Measurements from ENCODE around the gene OPN1SW. TPM values are rescaled to one million over a fixed set of nuclear protein-coding genes. Genes with fewer than 3 reads are reported as not detected.

OPN1SW gene
- total RNA-seq, 1 donor from 2014 or later, result not detected

DNA sequence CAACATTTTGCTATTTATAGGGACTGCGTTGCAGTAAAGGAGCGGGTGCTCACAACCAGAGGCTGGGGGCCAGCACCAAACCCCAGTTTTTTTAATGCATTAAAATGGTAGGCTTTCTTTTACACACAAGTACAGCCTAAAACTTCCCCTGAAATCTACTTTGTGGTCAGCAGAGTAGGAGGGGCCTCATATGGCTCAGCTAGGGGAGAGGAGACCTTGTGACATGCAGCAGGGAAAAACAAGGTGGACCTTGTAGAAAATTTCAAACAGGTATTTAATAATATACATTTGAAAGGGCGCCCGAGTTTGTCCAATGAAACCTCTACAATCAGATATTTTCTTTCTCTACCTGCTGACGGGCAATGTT is 17.6 kb upstream of the OPN1SW start:
- intact Hi-C loops (cut with DNase I), result no loop called here
- TF ChIP-seq, protein P1, sequence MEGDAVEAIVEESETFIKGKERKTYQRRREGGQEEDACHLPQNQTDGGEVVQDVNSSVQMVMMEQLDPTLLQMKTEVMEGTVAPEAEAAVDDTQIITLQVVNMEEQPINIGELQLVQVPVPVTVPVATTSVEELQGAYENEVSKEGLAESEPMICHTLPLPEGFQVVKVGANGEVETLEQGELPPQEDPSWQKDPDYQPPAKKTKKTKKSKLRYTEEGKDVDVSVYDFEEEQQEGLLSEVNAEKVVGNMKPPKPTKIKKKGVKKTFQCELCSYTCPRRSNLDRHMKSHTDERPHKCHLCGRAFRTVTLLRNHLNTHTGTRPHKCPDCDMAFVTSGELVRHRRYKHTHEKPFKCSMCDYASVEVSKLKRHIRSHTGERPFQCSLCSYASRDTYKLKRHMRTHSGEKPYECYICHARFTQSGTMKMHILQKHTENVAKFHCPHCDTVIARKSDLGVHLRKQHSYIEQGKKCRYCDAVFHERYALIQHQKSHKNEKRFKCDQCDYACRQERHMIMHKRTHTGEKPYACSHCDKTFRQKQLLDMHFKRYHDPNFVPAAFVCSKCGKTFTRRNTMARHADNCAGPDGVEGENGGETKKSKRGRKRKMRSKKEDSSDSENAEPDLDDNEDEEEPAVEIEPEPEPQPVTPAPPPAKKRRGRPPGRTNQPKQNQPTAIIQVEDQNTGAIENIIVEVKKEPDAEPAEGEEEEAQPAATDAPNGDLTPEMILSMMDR (IDR thresholded peaks at IDR 0.05), result no peak
- Histone ChIP-seq H3K4me3 (no peak overlapping the region), H3K4me1 (peaks cover 12% of the 10 kb centered on the region), H3K27me3 (no peaks in the 10 kb centered on the region), H3K9me3 (no peaks in the 10 kb centered on the region), H3K36me3 (no peaks in the 10 kb centered on the region), H3K27ac (no peak overlapping the region)
- ATAC-seq, result no peak
- DNase-seq, result no peak

DNA sequence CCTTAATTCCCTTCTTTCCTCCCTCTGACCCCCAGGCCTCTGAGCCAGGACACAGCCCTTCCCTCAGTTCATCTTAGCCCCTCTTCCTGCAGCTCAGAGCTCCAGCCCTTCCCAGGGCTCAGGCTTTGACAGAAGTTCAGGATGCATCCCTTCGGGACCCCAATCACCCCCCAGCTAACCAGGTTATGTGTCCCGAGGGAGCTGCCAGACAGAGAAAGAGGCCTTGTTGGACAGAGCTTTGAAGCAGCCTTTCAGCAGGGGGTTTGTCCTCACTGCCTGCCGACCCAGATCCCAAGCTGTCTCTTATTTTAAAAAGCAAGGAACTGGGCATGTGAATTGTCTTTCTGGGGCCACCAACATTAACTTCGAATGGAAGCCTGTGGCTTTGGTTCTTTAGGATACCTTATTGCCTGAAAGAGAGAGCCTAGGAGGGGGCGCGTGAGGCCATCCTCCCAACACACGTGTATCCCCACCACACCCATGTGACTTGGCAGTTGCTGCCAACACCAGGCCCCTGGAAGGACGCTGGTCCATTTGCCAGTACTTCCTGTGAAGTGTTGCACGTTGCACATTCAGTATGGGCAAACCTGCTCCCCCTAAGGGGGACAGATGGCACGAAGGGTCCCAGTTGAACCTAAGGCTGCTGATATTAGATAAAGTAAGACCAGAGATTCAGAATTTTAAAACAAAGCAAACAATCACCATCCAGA is 17.0 kb upstream of the OPN1SW start:
- H3K4me1 ChIP-seq, result peaks cover 12% of the 10 kb centered on the region
- no peak overlapping the region for H3K4me3 ChIP-seq
- DNase-seq (no peak), ATAC-seq (no peak)
- TF ChIP-seq, protein P1 (IDR thresholded peaks at IDR 0.05), result no peak
- no peak overlapping the region for H3K27ac ChIP-seq
- no peaks in the 10 kb centered on the region for H3K9me3 ChIP-seq
- no peaks in the 10 kb centered on the region for H3K36me3 ChIP-seq
- intact Hi-C loops (cut with DNase I), result no loop called here
- H3K27me3 ChIP-seq, result no peaks in the 10 kb centered on the region

DNA sequence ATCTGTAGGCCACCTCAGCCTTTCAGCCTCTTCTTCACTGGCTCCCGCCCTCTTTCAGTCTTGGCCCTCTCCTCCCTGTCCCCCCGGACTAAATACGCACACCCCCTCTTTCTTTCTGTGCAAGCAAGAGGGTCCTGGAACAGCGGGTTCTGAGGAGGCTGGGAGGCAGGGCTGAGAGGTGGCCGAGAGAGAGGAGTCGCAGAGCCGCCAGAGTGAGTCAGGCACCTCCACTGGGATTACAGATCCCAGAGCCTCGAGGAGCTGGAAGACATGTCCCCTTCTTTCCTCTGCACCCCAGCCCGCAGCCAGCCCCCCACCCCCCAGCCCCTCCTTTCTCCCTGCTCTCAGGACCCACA is 16.4 kb upstream of the OPN1SW start:
- no peak for DNase-seq
- intact Hi-C loops (cut with DNase I), result no loop called here
- H3K4me3 ChIP-seq, result peak overlapping the region; percentile 84

DNA sequence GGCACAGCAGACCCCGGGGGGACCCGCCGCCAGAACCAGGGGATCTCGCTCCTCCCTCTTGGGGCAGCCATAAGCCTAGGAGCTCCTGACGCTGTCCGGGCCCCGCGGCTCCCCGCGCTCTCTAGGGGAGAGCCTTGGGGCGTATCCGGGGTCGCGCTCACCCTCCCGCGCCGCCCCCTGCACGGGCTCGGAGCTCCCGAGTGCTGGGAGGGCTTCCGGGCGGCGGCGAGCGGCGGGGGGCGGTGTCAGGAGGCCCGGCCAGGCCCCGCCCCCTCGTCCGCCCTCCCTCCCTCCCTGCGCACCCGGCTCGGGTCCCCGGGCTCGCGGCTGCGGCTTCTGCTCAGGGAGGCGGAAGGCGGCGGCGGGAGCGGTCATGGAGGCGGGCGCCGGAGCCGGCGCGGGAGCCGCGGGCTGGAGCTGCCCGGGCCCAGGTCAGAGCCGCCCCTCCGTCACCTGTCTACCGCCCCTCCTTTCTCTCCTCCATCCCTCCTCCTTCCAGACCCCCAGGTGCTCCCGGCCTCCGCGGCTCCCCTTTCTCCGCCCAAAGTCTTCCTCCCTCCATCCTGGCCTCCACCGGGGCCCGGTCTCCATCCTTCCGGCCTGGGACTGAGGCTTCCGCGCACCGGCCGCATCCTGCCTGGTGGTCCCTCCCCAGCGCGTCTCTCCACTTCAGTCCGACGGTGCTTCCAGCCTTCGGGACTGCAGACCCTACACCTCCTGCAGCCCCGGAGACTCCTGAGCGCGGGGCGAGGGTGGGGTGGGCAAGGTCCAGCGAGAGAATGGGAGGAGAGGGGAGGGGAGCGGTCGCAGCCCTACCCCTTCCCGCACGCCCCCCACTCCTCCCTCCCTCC is 15.8 kb upstream of the OPN1SW start, which contains the start of gene CCDC136:
Gene CCDC136 (plus strand): TSS at position 848 of the 851 bp plus-strand sequence. CDS start 444 bp downstream, outside the sequence.
- Histone ChIP-seq H3K36me3 (no peaks in the 10 kb centered on the region), H3K27me3 (no peaks in the 10 kb centered on the region), H3K4me3 (peak within 1 kb of the TSS; percentile 84), H3K4me1 (peaks cover 12% of the 10 kb centered on the region), H3K27ac (peak within 1 kb of the TSS; percentile 36), H3K9me3 (no peaks in the 10 kb centered on the region)
- ATAC-seq (peak; percentile 91), DNase-seq (peak; percentile 85)
- intact Hi-C loops (cut with DNase I), result no loop called here
- TF ChIP-seq, protein P1 (IDR thresholded peaks at IDR 0.05), result no peak

More for the DNA sequence above, 16.4 kb upstream of the OPN1SW start:
- TF ChIP-seq, protein P1 (IDR thresholded peaks at IDR 0.05), result no peak
- no peaks in the 10 kb centered on the region for H3K9me3 ChIP-seq
- peaks cover 12% of the 10 kb centered on the region for H3K4me1 ChIP-seq
- ATAC-seq, result no peak
- no peaks in the 10 kb centered on the region for H3K36me3 ChIP-seq
- no peaks in the 10 kb centered on the region for H3K27me3 ChIP-seq
- H3K27ac ChIP-seq, result no peak overlapping the region

DNA sequence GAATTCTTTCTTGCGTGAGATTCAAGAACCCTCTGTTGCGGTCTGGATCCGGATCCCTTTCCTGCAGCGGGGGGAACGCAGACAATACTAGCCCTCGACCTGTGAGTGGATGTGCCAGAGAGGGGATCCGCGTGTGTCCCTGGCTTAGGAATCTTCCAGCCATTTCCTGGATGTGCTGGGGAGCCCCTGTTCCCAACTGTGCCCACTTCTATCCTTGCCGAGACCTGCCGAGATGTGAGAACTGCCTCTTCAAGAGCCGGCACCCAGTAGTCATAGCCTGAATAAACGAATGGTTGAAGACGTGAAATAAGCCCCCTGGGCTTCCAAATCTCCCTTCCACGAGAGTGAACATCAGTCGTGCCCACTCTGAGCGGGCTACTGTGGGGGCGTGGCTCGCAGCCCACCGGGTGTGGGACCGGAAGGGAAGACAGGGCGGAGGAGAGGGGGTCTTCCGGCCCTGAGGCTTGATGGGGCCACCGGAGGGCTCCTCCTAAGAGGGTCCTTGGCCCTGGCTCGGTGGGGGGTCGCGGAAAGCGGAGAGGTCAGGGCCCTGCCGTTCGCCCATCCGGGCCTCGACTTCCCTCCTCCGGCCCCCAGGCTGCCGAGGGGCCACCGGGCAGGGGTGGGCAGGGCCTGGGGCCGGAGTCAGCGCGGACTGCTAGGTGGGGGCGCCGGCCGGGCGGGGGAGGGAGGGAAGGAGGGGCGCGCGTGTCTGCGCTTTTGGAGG is 14.9 kb upstream of the OPN1SW start:
- Histone ChIP-seq H3K9me3 (no peaks in the 10 kb centered on the region), H3K27ac (peak overlapping the region; percentile 36), H3K27me3 (no peaks in the 10 kb centered on the region), H3K36me3 (no peaks in the 10 kb centered on the region), H3K4me3 (peak overlapping the region; percentile 84), H3K4me1 (peaks cover 12% of the 10 kb centered on the region)
- DNase-seq, result no peak
- TF ChIP-seq, protein P1 (IDR thresholded peaks at IDR 0.05), result no peak
- intact Hi-C loops (cut with DNase I), result no loop called here
- peak; percentile 2 for ATAC-seq

All from upper lobe of right lung (tissue), 1 donor.